ENCODE measurements around the gene DDI2. TPM values are rescaled to one million over a fixed set of nuclear protein-coding genes. Genes with fewer than 3 reads are reported as not detected.

Gene DDI2
- total RNA-seq (10 to 100 TPM; 40.7 to 47.1 TPM), polyA plus RNA-seq (1 to 10 TPM; 4.5 to 6.1 (median 5.0) TPM), total RNA-seq (43.4 to 119 (median 80.6) reads per million in 6 experiments)

GRCh38 chr1:15617173-15618076, at the start of gene DDI2:
Gene DDI2, plus strand, starts transcription at chr1:15617458. Its CDS starts 213 bp downstream, at chr1:15617671.
- Mint-ChIP-seq H3K36me3 (peaks cover 0 to 4% (median 0%) of the 10 kb centered on the region in 3 donors), H3K4me1 (peaks cover 22 to 53% (median 46%) of the 10 kb centered on the region in 4 donors), H3K27ac (peak within 1 kb of the TSS; percentile 84 to 97 (median 95)), H3K4me3 (peak within 1 kb of the TSS; percentile 85 to 96 (median 92)), H3K27me3 (no peaks in the 10 kb centered on the region), H3K9me3 (no peaks in the 10 kb centered on the region)
- POLR2A ChIA-PET: interaction anchor here (0.6 to 4.8 kb wide), 11 partner anchors 8 to 506 kb away, joined by 3 to 37 read pairs (median 5); partner anchors contain the start of gene DNAJC16
- DNase-seq (peak; percentile 85 to 96 (median 90)), ATAC-seq (peak; percentile 91 to 94)

- ATAC-seq (no peak), DNase-seq (no peak)
- peak overlapping the region in 6 of 10 donors; percentile 20 to 86 (median 45) for H3K27ac Mint-ChIP-seq
- no peaks in the 10 kb centered on the region for H3K27me3 Mint-ChIP-seq
- POLR2A ChIA-PET: interaction anchor here (0.6 kb wide), 2 partner anchors 17 to 40 kb away, joined by 3 to 4 read pairs; no protein-coding TSS in a partner anchor
- no peaks in the 10 kb centered on the region for H3K9me3 Mint-ChIP-seq
- H3K4me1 Mint-ChIP-seq: peaks cover 0 to 24% (median 1%) of the 10 kb centered on the region in 4 donors
- peaks cover 4 to 85% (median 27%) of the 10 kb centered on the region in 3 donors for H3K36me3 Mint-ChIP-seq
- no peak overlapping the region for H3K4me3 Mint-ChIP-seq
Observed at GRCh38 chr1:15568387-15569073, 48.7 kb upstream of the DDI2 start.

GRCh38 chr1:15570861-15571260, 46.4 kb upstream of the DDI2 start:
- H3K36me3 Mint-ChIP-seq: peaks cover 0 to 79% (median 25%) of the 10 kb centered on the region in 3 donors
- POLR2A ChIA-PET: interaction anchor here (0.7 to 1.0 kb wide), 3 partner anchors 8 to 56 kb away, joined by 3 to 4 read pairs (median 3); no protein-coding TSS in a partner anchor
- no peaks in the 10 kb centered on the region for H3K9me3 Mint-ChIP-seq
- peak overlapping the region in 8 of 10 donors; percentile 21 to 84 (median 60) for H3K27ac Mint-ChIP-seq
- no peak overlapping the region for H3K4me3 Mint-ChIP-seq
- H3K4me1 Mint-ChIP-seq: peaks cover 0 to 16% (median 2%) of the 10 kb centered on the region in 4 donors
- ATAC-seq (no peak), DNase-seq (no peak)
- no peaks in the 10 kb centered on the region for H3K27me3 Mint-ChIP-seq

GRCh38 chr1:15571266-15571665, 46.0 kb upstream of the DDI2 start:
- ATAC-seq: no peak
- no peaks in the 10 kb centered on the region for H3K27me3 Mint-ChIP-seq
- peak overlapping the region in 9 of 10 donors; percentile 30 to 89 (median 72) for H3K27ac Mint-ChIP-seq
- no peak overlapping the region for H3K4me3 Mint-ChIP-seq
- H3K36me3 Mint-ChIP-seq: peaks cover 0 to 75% (median 23%) of the 10 kb centered on the region in 3 donors
- no peak for DNase-seq
- no peaks in the 10 kb centered on the region for H3K9me3 Mint-ChIP-seq
- POLR2A ChIA-PET: interaction anchor here (0.7 to 1.0 kb wide), 3 partner anchors 8 to 56 kb away, joined by 3 to 4 read pairs (median 3); no protein-coding TSS in a partner anchor
- H3K4me1 Mint-ChIP-seq: peaks cover 0 to 16% (median 2%) of the 10 kb centered on the region in 4 donors

- POLR2A ChIA-PET: interaction anchor here (0.7 kb wide), 1 partner anchor 389 kb away, joined by 5 read pairs; no protein-coding TSS in a partner anchor
- Mint-ChIP-seq H3K9me3 (no peaks in the 10 kb centered on the region), H3K36me3 (peaks cover 0 to 56% (median 23%) of the 10 kb centered on the region in 3 donors), H3K27me3 (no peaks in the 10 kb centered on the region), H3K27ac (peak overlapping the region in 4 of 10 donors; percentile 19 to 63 (median 46)), H3K4me3 (no peak overlapping the region), H3K4me1 (peaks cover under 1 to 27% (median 18%) of the 10 kb centered on the region in 4 donors)
- ATAC-seq: no peak
- DNase-seq: no peak
Observed at GRCh38 chr1:15573477-15573876, 43.8 kb upstream of the DDI2 start.

GRCh38 chr1:15574741-15575140, 42.5 kb upstream of the DDI2 start:
- POLR2A ChIA-PET: interaction anchor here (0.7 to 2.3 kb wide), 2 partner anchors 48 to 134 kb away, joined by 5 read pairs; partner anchors contain the start of gene DNAJC16
- H3K27me3 Mint-ChIP-seq: no peaks in the 10 kb centered on the region
- H3K4me1 Mint-ChIP-seq: peaks cover 14 to 40% (median 30%) of the 10 kb centered on the region in 4 donors
- peak overlapping the region in 8 of 10 donors; percentile 25 to 92 (median 66) for H3K27ac Mint-ChIP-seq
- H3K36me3 Mint-ChIP-seq: peaks cover 0 to 49% (median 16%) of the 10 kb centered on the region in 3 donors
- DNase-seq (no peak), ATAC-seq (no peak)
- H3K4me3 Mint-ChIP-seq: peak overlapping the region in 1 of 10 donors; percentile 14
- no peaks in the 10 kb centered on the region for H3K9me3 Mint-ChIP-seq

GRCh38 chr1:15575549-15576150, 41.6 kb upstream of the DDI2 start:
- Mint-ChIP-seq H3K4me1 (peaks cover 16 to 48% (median 38%) of the 10 kb centered on the region in 4 donors), H3K36me3 (peaks cover 0 to 41% (median 16%) of the 10 kb centered on the region in 3 donors), H3K4me3 (no peak overlapping the region), H3K27me3 (no peaks in the 10 kb centered on the region), H3K27ac (peak overlapping the region in 6 of 10 donors; percentile 8 to 85 (median 61)), H3K9me3 (no peaks in the 10 kb centered on the region)
- POLR2A ChIA-PET: interaction anchor here (0.6 to 2.3 kb wide), 3 partner anchors 11 to 249 kb away, joined by 3 to 5 read pairs (median 4); partner anchors contain the start of gene DNAJC16
- ATAC-seq (no peak), DNase-seq (no peak)

- peak overlapping the region in 9 of 10 donors; percentile 52 to 82 (median 73) for H3K4me3 Mint-ChIP-seq
- no peaks in the 10 kb centered on the region for H3K9me3 Mint-ChIP-seq
- H3K27me3 Mint-ChIP-seq: no peaks in the 10 kb centered on the region
- peaks cover 16 to 49% (median 36%) of the 10 kb centered on the region in 4 donors for H3K4me1 Mint-ChIP-seq
- peaks cover 0 to 24% (median 7%) of the 10 kb centered on the region in 3 donors for H3K36me3 Mint-ChIP-seq
- peak in 1 of 10 donors; percentile 26 for DNase-seq
- H3K27ac Mint-ChIP-seq: peak overlapping the region; percentile 95 to 98 (median 97)
- POLR2A ChIA-PET: interaction anchor here (0.6 to 3.6 kb wide), 7 partner anchors 11 to 259 kb away, joined by 3 to 37 read pairs (median 10); partner anchors contain the start of genes DDI2 and DNAJC16
- peak; percentile 15 to 43 for ATAC-seq
Observed at GRCh38 chr1:15577691-15578090, 39.6 kb upstream of the DDI2 start.

GRCh38 chr1:15578921-15579682, 38.2 kb upstream of the DDI2 start:
- peak overlapping the region; percentile 60 to 82 (median 74) for H3K4me3 Mint-ChIP-seq
- peaks cover 0 to 15% (median 3%) of the 10 kb centered on the region in 3 donors for H3K36me3 Mint-ChIP-seq
- peak overlapping the region; percentile 95 to 98 (median 97) for H3K27ac Mint-ChIP-seq
- POLR2A ChIA-PET: interaction anchor here (0.6 to 3.6 kb wide), 10 partner anchors 8 to 268 kb away, joined by 3 to 37 read pairs (median 6); partner anchors contain the start of genes DDI2, DNAJC16 and SPEN
- H3K4me1 Mint-ChIP-seq: peaks cover 20 to 61% (median 48%) of the 10 kb centered on the region in 4 donors
- peak; percentile 11 to 79 (median 48) for DNase-seq
- H3K27me3 Mint-ChIP-seq: no peaks in the 10 kb centered on the region
- ATAC-seq: peak; percentile 90 to 97
- H3K9me3 Mint-ChIP-seq: no peaks in the 10 kb centered on the region

GRCh38 chr1:15579683-15580047, 37.6 kb upstream of the DDI2 start:
- Mint-ChIP-seq H3K9me3 (no peaks in the 10 kb centered on the region), H3K4me1 (peaks cover 20 to 64% (median 52%) of the 10 kb centered on the region in 4 donors), H3K27me3 (no peaks in the 10 kb centered on the region), H3K36me3 (peaks cover 0 to 9% (median 0%) of the 10 kb centered on the region in 3 donors), H3K27ac (peak overlapping the region; percentile 95 to 98 (median 97)), H3K4me3 (peak overlapping the region in 8 of 10 donors; percentile 60 to 82 (median 76))
- DNase-seq: no peak
- POLR2A ChIA-PET: interaction anchor here (0.6 to 3.6 kb wide), 13 partner anchors 9 to 268 kb away, joined by 3 to 37 read pairs (median 6); partner anchors contain the start of genes DDI2, DNAJC16 and SPEN
- ATAC-seq: peak in 1 of 2 donors; percentile 5
